HG02970 (cell line): Measurements from ENCODE around the gene MRPL40.

ENCODE experiments used
- ATAC-seq: cut with Tn5 transposase; IDR thresholded peaks from one replicate; pipeline ENCODE4 v1.9.1; 2021; ENCODE audit warnings: mild to moderate bottlenecking, moderate library complexity, moderate number of reproducible peaks; ENCODE audit not compliant: unreplicated experiment, low FRiP score

MRPL40 gene

DNA sequence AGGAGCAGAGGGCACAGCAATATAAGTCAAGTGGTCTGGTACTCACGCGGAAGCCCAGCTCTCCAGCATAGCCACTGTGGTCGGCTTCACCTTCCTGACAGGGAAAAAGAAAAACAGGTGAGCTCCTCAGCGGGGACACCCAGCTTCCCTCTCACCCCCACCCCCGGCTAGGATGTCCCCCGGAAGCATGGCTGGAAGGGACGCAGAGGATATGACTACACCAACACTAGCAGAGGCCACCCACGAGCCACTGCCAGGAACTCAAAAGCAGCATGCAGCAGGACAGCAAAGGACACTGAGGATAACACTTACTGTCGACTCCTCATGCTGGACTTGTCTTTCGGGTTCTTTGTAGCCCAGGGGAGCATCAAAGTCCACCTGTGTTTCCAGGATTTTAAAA lies 24.2 kb downstream of the MRPL40 start:
- no peak for ATAC-seq

DNA sequence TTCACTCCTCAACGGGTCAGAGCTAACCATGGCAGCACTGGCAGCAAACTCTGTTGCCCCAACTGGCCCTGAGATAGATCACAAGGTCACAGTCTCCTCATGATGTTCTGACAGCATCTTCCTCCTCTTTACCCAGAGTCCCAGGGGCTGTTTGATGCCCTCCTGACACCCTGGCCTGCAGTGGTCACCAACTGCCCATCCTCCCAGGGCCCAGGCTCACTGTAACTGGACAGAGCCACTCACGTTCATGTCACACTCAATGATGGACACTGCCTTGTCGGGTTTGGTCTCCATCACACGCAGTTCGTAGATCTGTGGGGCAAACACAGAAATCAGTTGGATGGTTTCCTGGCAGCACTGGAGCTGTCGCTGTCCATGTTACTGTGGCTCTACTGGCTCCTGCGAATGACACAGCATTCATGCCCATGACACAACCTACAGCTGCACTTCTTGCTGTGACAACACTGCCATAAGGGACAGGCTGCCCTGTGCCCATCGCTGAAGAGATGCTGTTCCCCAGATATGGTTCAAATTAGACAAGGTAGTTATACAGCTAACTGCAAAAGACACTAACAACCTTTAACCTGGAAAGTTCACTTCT lies 25.6 kb downstream of the MRPL40 start:
- no peak for ATAC-seq

DNA sequence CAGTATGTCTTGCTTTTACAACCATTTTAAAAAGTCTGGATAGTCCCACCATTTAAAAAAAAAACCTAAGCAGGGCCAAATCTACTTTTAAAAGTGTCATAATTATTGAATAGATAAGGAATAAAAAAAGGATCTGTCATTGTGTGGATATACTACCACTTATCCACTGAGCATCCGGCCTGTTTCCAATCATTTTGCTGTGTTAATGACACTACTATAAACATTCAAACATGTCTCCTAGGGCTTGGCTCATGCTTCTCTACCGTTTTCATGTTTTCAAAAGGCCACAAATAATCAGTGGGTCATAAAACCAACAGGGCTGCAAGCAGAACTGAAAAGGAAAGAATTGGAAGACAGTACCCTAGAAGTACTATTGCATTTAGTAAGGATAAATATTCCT lies 27.7 kb downstream of the MRPL40 start:
- ATAC-seq = no peak

DNA sequence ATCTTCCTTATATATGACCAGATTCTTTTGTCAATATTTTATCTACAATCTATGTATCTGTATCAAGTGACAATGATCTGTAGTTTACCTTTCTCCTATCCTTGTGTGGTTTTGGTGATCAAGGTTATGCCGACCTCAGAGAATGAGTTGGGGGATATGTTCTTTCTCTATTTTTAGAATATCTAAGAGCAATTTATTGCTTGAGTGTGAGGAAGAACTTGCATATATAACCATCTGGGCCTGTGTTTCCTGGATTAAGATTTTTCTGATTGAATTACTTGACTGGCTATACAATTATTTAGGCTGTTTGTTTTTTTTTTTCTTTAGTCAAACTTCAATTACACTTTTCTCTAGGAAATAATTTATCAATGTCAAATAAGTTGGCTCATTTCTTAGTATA lies 29.2 kb downstream of the MRPL40 start:
- no peak for ATAC-seq

DNA sequence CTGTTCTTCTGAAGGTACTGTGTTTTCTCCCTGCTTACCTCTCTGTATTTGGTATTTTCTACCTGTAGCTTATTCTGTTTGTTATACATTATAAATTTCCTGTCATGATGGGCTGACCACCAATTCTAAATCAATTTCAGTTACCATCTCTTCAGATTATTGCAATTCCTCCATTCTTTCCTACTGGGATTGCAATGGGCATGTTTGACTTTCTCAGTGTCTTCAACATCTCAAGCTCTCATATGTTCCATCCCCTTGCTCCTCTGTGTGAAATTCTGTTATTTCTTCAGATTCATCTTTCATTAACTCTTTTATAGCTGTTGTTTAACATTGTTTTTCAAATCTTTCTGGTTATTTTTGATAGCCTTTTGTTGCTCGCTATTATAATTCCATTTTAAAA lies 30.7 kb downstream of the MRPL40 start:
- no peak for ATAC-seq

DNA sequence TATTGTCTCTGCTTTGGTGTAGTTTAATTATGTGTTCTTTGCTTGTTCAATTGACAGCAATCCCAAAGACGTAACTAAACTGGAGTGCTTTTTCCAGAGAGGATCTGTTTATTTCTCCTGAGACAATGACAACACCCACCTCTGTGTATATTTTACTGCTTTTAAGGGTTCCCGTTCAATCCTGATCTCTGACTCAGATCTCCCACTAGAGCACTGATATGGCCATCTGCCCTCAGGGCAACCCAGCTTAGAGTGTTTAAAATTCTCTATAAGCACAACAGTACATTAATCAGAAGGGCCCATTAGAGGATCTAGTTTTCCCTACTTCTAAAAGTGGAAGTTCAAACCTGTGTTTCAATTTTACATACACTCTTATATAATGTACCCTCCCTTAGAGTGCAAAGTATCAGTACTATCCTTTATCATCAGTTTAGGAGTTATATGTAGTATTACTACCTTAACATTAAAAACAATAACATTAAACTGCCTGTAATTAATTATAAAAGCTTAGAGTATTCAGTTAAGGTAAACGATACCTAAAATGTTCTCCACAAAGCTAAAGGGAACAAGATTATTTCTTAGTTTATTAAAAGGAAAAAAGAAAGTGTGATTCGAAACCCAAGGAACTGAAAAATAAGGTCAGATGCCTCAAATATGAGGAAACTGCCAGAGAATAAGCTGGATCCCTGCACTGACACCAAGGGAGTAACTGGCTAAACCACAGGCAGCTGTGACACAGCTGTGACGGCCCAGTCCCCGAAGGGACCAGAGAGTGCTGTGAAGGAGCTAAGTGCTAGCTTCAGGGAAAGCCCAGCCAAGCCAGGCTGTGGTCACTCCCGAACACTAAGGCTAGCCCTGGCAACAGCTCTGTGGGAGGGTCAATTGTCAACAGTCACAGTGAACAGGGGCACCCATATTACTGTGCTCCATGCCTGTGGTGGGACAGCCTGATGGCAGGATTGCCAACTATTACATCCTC lies 31.4 kb downstream of the MRPL40 start:
- no peak for ATAC-seq

DNA sequence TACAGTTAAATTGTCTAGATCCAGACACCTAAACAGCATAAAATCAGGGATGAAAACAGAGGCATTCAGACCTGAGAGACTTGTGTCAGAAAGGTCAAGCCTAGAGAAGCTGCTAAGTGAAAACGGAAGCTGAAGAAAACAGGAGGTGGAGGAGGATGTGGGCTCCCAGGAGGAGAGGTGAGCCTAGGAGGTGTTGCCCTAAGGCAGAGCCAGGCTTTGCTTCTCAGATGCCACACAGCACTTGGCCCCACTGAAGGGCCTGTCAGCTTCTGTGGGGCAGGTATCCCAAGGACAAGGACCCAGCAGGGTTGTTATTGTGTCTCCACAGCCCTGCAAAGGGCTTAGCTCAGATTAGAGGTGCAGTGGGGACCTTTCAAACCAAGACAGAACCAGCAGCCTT lies 32.2 kb downstream of the MRPL40 start:
- no peak for ATAC-seq

DNA sequence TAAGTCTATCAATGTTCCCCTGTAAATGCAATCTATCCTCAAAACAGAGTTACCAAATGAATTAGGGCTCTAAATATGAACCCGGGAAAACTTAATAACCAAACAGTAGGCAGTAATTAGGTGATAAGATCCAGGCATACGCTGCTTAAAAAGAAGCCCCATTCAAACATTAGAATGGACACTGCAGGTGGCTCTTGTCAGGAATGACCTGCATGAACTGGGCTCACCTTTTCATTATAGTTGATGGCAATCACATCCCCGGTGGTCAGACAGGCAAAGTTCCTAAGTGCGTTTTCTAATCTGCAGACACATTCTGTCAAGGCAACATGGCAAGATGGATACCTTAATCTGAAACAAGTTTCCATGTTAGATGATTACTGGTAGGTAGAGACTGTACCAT lies 32.6 kb downstream of the MRPL40 start:
- no peak for ATAC-seq

DNA sequence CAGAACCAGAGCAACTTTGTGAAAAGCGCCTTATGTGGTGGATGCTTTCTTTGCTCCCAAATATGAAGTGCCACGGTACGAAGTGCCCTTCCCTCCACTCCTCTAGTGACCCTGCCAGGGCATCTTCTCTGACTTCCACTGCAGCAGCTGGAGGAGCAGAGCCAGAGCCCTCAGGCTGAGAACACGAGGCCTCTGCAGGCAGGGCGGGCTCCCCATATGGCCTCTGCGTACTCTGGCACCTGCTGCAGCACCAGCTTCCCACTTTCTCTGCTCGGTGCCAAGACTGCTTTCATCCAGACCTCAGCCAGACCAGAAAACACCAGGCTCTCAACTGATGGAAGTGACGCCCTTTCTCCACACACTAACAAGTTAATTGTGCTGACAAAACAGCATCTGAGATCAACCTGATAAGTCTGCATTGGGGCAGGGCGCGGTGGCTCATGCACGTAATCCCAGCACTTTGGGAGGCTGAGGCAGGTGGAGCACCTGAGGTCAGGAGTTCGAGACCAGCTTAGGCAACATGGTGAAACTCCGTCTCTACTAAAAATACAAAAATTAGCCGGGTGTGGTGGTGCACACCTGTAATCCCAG lies 33.9 kb downstream of the MRPL40 start:
- ATAC-seq = no peak

DNA sequence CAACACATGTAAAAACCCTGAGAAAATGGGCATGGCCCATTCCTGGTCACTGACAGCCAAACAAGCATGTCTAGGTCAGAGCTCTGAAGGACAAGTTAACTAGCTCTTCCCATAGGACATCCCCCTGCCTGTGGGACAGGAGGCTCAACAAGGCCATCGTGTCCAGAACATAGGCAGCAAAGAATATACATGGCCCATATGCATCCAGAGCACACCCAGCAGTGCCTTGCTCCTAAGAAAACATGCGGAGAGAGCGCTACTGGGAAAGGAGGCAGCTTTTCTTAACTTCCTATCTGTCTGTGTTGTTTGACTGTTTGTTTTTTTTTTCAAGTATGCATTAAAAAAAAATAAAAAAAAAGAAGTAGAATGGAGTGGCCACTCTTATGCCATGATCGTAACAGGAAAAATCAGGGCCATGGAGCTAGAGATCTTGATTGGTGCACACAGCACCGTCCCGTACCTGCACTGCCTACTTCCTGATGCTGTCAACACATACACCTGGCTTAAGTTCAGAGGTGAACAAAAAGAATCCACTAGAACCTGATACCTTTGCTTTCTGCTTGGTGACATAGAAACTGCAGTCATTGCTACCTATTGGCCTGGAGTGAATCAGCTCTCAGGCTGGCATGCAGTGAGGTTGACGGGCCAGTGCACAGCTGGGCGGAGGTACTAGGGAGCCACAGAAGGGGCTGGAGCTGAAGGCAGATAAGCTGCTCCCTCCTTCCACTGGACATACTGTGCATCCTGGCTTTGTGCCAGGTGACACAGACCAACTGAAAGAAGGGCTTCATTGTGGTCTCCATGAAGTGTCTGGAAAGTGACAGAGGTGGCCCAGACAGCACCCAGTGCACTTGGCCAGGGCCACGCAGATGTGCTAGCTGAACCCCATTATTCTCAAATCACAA lies 34.8 kb downstream of the MRPL40 start:
- no peak for ATAC-seq

DNA sequence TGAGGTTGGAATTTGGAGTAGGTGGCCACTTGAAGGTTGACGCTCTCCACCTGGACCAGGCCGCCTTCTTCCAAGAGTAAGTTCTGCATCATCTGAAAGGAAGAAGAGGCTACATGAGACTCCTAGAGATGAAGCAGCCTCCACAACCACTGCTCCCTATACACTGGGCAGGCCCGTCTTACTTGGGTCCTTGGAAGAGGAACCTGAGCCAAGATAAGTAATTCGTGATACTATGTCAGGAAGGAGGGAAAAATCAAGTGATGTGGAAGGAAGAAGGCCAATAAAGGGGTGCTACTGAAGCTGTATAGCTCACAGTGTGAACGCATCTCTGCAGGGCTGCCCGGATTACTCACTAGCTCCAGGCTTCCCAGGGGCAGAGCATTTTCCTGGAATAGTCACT lies 35.6 kb downstream of the MRPL40 start:
- no peak for ATAC-seq

DNA sequence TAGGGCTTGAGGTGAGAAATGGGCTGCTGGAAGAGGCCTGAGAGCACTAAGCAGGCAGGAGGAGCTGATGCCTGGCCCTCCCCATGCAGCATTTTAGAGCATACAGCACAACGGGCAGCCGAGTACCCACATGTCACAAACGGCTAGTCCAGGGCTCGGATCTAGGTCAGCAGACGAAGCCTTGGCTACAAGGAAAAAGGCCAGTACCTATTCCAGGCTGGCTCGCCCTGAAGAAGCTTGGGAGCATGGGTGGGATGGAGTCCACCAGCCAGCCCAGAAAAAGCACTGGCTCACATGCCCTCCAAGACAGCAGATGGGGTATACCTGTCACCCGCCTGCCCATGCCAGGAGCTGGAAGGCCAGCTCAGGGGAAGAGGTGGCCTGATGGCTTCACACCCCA lies 37.1 kb downstream of the MRPL40 start:
- no peak for ATAC-seq

DNA sequence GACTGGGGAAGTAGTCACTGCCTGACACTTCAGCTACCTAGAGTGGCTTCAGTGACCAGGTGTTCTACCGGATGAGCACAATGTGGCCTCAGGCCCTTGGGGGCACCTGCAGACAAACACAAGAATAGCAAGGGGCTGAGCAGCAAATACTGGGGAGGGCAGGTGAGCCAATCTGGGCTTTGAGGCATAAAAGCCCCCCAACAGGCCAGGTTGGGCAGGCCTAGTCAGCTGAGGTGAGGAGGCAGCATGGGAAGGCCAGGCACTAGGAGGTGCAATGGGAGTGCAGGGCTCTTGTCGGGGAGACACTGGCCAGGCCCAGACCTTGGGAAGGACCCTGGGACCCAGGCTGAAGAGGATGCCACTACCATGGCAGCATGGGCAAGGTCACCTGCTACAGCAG lies 37.7 kb downstream of the MRPL40 start:
- no peak for ATAC-seq

DNA sequence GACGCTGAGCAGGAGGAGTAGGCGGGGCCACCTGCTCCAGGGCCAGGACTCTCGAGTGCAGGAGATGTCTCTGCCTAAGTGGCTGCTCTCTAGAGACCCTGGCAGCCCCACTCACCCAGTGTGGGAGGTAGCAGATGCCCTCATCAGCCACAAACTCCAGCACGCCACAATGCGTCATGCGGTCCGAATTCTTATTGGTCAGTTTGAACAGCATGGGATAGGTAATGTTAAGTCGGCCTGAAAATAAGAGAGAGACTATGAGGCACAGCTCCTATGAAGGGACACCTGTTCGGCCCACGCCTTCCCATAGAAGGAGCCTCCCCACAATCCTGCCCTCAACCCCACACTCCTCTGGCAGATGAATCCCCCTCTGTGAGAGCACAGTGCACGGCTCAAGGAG lies 39.2 kb downstream of the MRPL40 start:
- no peak for ATAC-seq

DNA sequence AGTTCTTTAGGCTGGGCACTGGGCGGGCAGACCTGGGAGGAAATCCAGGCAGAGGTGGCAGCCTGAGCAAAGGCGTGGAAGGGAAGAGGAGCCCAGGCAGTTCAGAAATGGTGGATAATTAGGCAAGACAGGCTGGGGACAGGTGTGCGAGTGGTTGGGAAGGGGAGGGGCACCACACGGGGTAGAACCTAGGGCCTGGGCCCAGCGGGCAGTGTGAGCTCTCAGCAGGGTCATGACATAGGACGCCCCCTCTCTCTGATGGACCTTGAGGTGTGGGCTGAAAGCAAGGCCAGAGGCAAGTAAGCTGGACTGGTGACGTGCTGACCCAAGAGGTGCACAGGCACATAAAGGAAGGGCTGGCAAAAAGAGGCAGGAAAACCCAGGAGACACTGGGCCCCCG lies 39.9 kb downstream of the MRPL40 start:
- ATAC-seq = no peak

DNA sequence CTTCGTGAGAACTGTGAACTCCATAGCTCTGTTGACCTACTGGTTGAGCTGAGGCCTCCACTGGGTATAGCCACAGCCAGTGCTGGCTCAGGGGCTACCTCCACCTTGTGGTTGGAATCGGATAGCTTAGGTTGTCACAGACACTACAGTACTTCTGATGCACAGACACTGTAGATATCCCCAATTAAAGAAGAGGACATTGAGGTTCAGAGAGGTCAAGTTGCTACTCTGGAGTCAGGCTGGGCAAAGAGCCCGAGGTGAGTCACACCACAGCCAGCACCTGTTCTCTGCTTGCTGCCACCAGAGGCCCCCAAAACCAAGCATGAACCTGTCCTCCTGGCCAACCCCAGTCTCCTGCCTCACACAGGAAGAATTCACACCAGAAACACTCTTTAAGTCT lies 41.2 kb downstream of the MRPL40 start:
- no peak for ATAC-seq

DNA sequence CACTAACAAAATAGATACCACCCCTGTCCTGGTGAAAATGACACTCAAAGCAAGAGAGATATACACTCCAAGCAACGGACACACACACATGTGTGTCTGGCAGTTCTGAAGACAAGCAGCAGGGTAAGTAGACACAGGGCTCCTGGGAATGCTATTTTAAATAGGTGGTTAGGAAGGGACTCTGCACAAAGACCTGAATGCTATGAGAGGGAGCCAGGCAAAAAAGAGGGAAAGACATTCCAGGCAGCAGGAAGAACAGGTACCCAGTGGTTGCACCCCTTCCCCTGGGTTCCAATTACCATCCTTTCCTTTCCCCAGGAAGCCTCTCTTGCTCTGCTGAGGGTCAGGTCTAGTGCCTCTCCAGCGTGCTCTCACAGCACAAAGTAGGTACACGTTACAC lies 43.7 kb downstream of the MRPL40 start:
- ATAC-seq = no peak

DNA sequence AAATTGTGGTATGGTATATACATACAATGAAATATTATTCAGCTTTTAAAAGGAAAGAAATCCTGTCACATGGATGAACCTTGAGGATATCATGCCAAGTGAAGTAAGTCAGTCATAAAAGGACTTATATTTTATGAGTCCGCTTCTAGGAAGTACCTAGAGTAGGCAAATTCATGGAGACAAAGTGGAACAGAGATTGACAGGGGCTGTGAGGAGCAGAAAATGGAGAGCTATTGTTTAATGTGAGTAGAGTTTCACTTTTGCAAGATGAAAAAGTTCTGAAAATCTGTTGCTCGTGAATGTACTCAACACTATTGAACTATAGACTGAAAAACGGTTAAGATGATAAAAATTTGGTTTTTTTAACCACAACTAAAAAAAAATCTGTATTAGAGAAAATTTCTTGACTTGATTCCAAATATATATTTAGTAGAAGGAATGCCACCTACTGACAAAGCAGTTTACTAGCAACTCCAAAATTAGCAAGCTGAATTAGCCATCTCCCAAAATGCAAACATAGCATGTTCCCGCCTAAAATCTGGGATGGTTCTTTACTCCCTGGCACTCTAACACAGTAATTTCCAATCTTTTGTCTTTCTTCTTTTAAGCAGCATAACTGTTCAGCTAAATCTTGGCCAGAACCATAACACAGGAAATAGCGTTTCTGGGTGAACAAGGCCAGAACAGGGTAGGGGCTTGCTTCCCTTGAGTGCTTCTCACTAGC lies 45.1 kb downstream of the MRPL40 start:
- no peak for ATAC-seq

DNA sequence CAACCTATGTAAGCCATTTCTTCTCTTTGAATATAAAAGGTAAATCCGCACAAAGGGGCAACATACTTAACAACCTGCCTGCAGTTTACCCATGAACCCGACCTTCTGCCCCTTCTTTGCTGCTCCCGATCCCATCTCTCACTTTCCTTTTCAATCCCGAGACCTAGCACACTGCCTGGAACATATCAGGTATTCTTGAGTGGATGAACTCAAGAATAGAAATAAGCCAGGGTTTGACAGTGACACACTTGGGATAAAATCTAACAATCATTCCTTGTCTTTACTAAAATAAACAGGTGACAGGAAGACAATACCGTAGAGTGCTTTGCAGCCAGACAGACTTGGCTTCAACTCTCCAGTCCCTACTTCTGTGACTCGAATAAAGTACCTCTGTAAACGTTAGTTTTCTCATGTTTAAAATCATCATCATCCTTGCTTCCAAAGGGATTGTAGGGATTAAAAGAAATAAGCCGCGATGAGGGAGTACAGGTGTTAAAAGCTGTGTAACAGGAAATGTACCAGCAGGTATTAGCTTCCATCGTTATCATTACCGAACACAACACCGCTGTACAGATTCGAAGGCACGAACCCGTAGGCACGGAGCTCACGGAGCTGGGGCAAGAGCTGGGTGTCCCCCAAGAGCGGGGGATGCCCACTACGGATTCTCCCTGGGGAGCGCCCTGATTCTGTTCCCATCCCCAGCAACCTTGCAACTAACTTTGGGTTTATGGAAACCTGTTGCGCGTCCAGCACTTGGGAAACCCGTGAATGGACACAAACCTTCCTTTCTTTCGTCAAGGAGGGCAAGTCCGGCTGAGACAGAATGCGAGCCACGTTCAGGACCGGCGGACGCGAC lies 45.9 kb downstream of the MRPL40 start:
- no peak for ATAC-seq
